Stimulated activated CD4-positive, alpha-beta T cell treated with anti-CD3 and anti-CD28 coated beads, Interleukin-1b, Interleukin-23, amount 100 ng/mL, for 4 hours (primary cell): ENCODE measurements around the gene KDM2B.

ENCODE experiments used
- DNase-seq, 2 donors: peaks; one replicate each; pipeline ENCODE4 v3.0.0-alpha.2; 2020; ENCODE audit warnings: low read depth in 2 of 2

The KDM2B gene

GRCh38 chr12:121530600-121531355 is 50.0 kb downstream of the KDM2B start:
- peak; percentile 47 to 77 for DNase-seq

- no peak for DNase-seq
Observed at GRCh38 chr12:121529184-121529583, 51.6 kb downstream of the KDM2B start.

GRCh38 chr12:121525411-121525810 is 55.4 kb downstream of the KDM2B start:
- no peak for DNase-seq

- DNase-seq, result no peak
Observed at GRCh38 chr12:121524196-121524916, 56.5 kb downstream of the KDM2B start.

GRCh38 chr12:121523741-121524140 is 57.1 kb downstream of the KDM2B start:
- DNase-seq, result no peak

GRCh38 chr12:121522971-121523370 is 57.9 kb downstream of the KDM2B start:
- no peak for DNase-seq

- no peak for DNase-seq
Observed at GRCh38 chr12:121520586-121521086, 60.2 kb downstream of the KDM2B start.

- DNase-seq, result no peak
Observed at GRCh38 chr12:121520119-121520518, 60.7 kb downstream of the KDM2B start.

GRCh38 chr12:121519227-121519626 is 61.6 kb downstream of the KDM2B start:
- DNase-seq, result no peak

GRCh38 chr12:121518656-121519055 is 62.2 kb downstream of the KDM2B start:
- DNase-seq, result no peak

GRCh38 chr12:121516437-121517011 is 64.3 kb downstream of the KDM2B start:
- no peak for DNase-seq

GRCh38 chr12:121515615-121516014 is 65.2 kb downstream of the KDM2B start:
- no peak for DNase-seq

GRCh38 chr12:121514184-121514742 is 66.6 kb downstream of the KDM2B start:
- no peak for DNase-seq

GRCh38 chr12:121513464-121514183 is 67.2 kb downstream of the KDM2B start:
- DNase-seq, result no peak

GRCh38 chr12:121512561-121512960 is 68.3 kb downstream of the KDM2B start:
- no peak for DNase-seq

- no peak for DNase-seq
Observed at GRCh38 chr12:121511916-121512315, 68.9 kb downstream of the KDM2B start.

GRCh38 chr12:121509339-121509738 is 71.5 kb downstream of the KDM2B start:
- no peak for DNase-seq

GRCh38 chr12:121508533-121508932 is 72.3 kb downstream of the KDM2B start:
- DNase-seq, result no peak

- DNase-seq, result no peak
Observed at GRCh38 chr12:121507984-121508383, 72.8 kb downstream of the KDM2B start.

- no peak for DNase-seq
Observed at GRCh38 chr12:121507245-121507644, 73.6 kb downstream of the KDM2B start.

GRCh38 chr12:121505513-121505912 is 75.3 kb downstream of the KDM2B start:
- no peak for DNase-seq

GRCh38 chr12:121504505-121504904 is 76.3 kb downstream of the KDM2B start:
- no peak for DNase-seq
